ENCODE data around the gene GRIN2A.

The GRIN2A gene

DNA sequence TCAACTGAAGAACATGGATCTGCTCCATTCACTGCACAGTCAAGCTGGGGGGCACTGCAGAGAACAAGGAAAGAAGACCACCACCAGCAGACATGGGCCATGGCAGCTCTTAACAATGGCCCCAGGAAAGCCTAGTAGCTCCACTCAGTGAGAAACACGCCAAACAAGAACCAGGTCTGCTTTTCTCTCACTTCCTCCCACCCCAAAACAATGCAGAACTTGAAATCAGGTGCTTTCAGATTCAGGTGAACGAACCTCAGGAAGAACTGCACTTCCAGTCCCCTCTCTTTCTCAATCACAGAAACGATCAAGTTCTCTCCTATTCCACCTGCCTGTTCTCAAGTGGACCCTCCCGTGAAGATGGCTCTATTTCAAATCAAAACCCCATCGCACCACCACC lies 155.6 kb downstream of the GRIN2A start:
- TF ChIP-seq ZFX (IDR thresholded peaks at IDR 0.05; ENCODE audit: borderline replicate concordance) (no peak), CTCF (IDR thresholded peaks at IDR 0.05) (no peak)
- H3K27ac ChIP-seq, result no peak overlapping the region

DNA sequence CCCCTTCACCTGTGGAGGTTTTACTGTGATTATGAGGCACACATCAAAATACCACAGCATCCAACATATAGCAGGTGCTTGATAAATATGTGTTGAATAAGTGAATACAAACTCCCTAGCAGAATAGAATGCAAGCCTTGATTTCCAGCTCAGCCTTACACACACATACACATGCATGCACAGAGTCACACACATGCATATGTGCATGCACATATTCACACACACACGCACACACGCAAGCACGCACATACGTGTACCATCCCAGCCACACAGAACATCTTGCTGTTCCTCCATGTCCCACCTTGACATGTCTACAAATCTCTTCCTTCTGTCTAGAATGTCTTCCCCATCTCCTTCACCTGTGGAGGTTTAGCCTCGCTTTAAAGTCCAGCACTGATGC lies 160.1 kb downstream of the GRIN2A start:
- TF ChIP-seq CTCF (IDR thresholded peaks at IDR 0.05) (no peak), ZFX (IDR thresholded peaks at IDR 0.05; ENCODE audit: borderline replicate concordance) (no peak)
- no peak overlapping the region for H3K27ac ChIP-seq

- TF ChIP-seq ZFX (IDR thresholded peaks at IDR 0.05; ENCODE audit: borderline replicate concordance) (no peak), CTCF (IDR thresholded peaks at IDR 0.05) (no peak)
- no peak overlapping the region for H3K27ac ChIP-seq
These were observed 161.4 kb downstream of the GRIN2A start for GRCh38 chr16:10020866-10021265.

- no peak for TF ChIP-seq ZFX (IDR thresholded peaks at IDR 0.05; ENCODE audit: borderline replicate concordance)
- TF ChIP-seq CTCF (IDR thresholded peaks at IDR 0.05), result no peak
- no peak overlapping the region for H3K27ac ChIP-seq
These were observed 165.5 kb downstream of the GRIN2A start for GRCh38 chr16:10016752-10017151.

DNA sequence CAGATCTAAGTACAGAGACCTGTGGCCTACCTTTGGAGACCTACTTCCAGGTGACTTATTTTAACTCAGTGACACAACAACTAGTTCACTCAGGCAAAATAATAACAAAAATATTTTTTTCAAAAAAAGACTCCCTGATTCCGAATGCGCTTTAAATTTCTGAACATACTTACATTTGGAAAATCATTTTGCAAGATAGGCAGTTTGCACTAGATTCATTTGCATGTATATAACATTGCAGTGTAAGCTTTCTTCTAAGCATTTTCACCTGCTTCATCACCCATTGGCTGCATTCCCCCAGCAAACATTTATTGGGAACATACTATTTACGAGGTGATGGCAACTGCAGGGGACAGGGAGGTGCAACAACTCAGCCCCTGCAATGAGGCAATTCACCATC lies 166.8 kb downstream of the GRIN2A start:
- TF ChIP-seq ZFX (IDR thresholded peaks at IDR 0.05; ENCODE audit: borderline replicate concordance) (no peak), CTCF (IDR thresholded peaks at IDR 0.05) (no peak)
- no peak overlapping the region for H3K27ac ChIP-seq

- no peak overlapping the region for H3K27ac ChIP-seq
- TF ChIP-seq ZFX (IDR thresholded peaks at IDR 0.05; ENCODE audit: borderline replicate concordance) (no peak), CTCF (IDR thresholded peaks at IDR 0.05) (no peak)
These were observed 168.5 kb downstream of the GRIN2A start for GRCh38 chr16:10013774-10014173.

DNA sequence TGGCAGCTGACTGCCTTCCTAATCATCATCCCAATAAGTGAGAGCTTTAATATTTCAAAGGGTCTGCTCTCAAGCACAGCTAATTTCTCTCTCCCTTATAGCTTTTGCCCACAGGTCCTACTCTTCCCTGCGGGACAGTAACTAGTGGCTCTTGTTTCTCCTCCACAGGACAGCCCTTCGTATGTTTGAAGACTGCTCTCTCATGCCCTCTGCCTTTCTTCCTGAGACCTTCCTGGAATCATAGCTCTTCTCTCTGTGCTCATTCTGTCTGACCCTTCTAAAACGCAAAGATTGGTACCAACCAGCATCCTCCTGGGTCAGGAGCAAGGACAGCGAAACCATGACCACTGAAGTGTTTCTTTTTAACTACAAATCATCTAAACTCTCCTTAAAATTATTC lies 168.9 kb downstream of the GRIN2A start:
- no peak overlapping the region for H3K27ac ChIP-seq
- TF ChIP-seq CTCF (IDR thresholded peaks at IDR 0.05), result no peak
- no peak for TF ChIP-seq ZFX (IDR thresholded peaks at IDR 0.05; ENCODE audit: borderline replicate concordance)
